NOMO-1 treated with dmso at 0.1 percent for 144 hours (cell line): Measurements from ENCODE around the gene TNFSF15.
"Not testable (repeated sequence)": the region's sequence is repeated elsewhere in the genome, so short reads cannot be mapped to it uniquely, and the experiment has no call there.

Experiments
- DNase-seq: peaks from one replicate; lab custom pipeline; 2025; ENCODE audit not compliant: unreplicated experiment; lab: John Stamatoyannopoulos, UW

TNFSF15 gene

GRCh38 chr9:114756920-114757319, 48.9 kb downstream of the TNFSF15 start:
- DNase-seq: no peak

GRCh38 chr9:114754581-114754980, 51.3 kb downstream of the TNFSF15 start:
- DNase-seq: peak; percentile 89

GRCh38 chr9:114746591-114747346, 59.1 kb downstream of the TNFSF15 start:
- no peak for DNase-seq

GRCh38 chr9:114745879-114746550, 59.8 kb downstream of the TNFSF15 start:
- no peak for DNase-seq

- DNase-seq: no peak
Observed at GRCh38 chr9:114745108-114745848, 60.6 kb downstream of the TNFSF15 start.

- no peak for DNase-seq
Observed at GRCh38 chr9:114743446-114743845, 62.4 kb downstream of the TNFSF15 start.

GRCh38 chr9:114742947-114743346, 62.9 kb downstream of the TNFSF15 start:
- no peak for DNase-seq

GRCh38 chr9:114741521-114741920, 64.3 kb downstream of the TNFSF15 start:
- not testable (repeated sequence) for DNase-seq

- peak; percentile 85 for DNase-seq
Observed at GRCh38 chr9:114738581-114739316, 67.1 kb downstream of the TNFSF15 start.

- no peak for DNase-seq
Observed at GRCh38 chr9:114737847-114738246, 68.0 kb downstream of the TNFSF15 start.

- DNase-seq: no peak
Observed at GRCh38 chr9:114737118-114737517, 68.7 kb downstream of the TNFSF15 start.

- no peak for DNase-seq
Observed at GRCh38 chr9:114735704-114736103, 70.1 kb downstream of the TNFSF15 start.

GRCh38 chr9:114735139-114735538, 70.7 kb downstream of the TNFSF15 start:
- DNase-seq: not testable (repeated sequence)
